ENCODE measurements around the gene CTXND2. TPM values are rescaled to one million over a fixed set of nuclear protein-coding genes. Genes with fewer than 3 reads are reported as not detected.

Gene CTXND2
- total and polyA plus RNA-seq, 2 donors from 2014 or later = not detected

GRCh38 chr1:150902346-150902745, 15.4 kb downstream of the CTXND2 start:
- TF ChIP-seq CTCF (IDR thresholded peaks at IDR 0.05; ENCODE audit: borderline replicate concordance, extremely low read depth, insufficient read depth) = no peak
- intact Hi-C loops (cut with DNase I) = no loop called here
- Histone ChIP-seq H3K9ac (ENCODE audit: low read length in 3 of 3) (no peak overlapping the region), H3K9me3 (ENCODE audit: control insufficient read depth in 2 of 3, insufficient read depth in 1 of 3, low read length in 3 of 3) (no peaks in the 10 kb centered on the region), H3K27ac (ENCODE audit: low read depth in 2 of 2, low read length in 2 of 2) (no peak overlapping the region), H3K4me1 (ENCODE audit: control insufficient read depth in 2 of 3, insufficient read depth in 2 of 3, low read depth in 1 of 3, low read length in 3 of 3) (no peaks in the 10 kb centered on the region), H3K36me3 (ENCODE audit: control insufficient read depth in 2 of 3, insufficient read depth in 3 of 3, low read length in 3 of 3) (no peaks in the 10 kb centered on the region), H3K27me3 (ENCODE audit: control insufficient read depth, insufficient read depth, low read length) (no peaks in the 10 kb centered on the region), H3K4me3 (ENCODE audit: low read length in 3 of 3) (no peak overlapping the region)
- DNase-seq (no peak), FAIRE-seq (no peak)

GRCh38 chr1:150902751-150903150, 15.8 kb downstream of the CTXND2 start:
- H3K9me3 ChIP-seq (ENCODE audit: control insufficient read depth in 2 of 3, insufficient read depth in 1 of 3, low read length in 3 of 3) = no peaks in the 10 kb centered on the region
- intact Hi-C loops (cut with DNase I) = no loop called here
- no peaks in the 10 kb centered on the region for H3K4me1 ChIP-seq (ENCODE audit: control insufficient read depth in 2 of 3, insufficient read depth in 2 of 3, low read depth in 1 of 3, low read length in 3 of 3)
- no peak overlapping the region for H3K9ac ChIP-seq (ENCODE audit: low read length in 3 of 3)
- no peaks in the 10 kb centered on the region for H3K36me3 ChIP-seq (ENCODE audit: control insufficient read depth in 2 of 3, insufficient read depth in 3 of 3, low read length in 3 of 3)
- no peaks in the 10 kb centered on the region for H3K27me3 ChIP-seq (ENCODE audit: control insufficient read depth, insufficient read depth, low read length)
- H3K4me3 ChIP-seq (ENCODE audit: low read length in 3 of 3) = no peak overlapping the region
- no peak for FAIRE-seq
- DNase-seq = no peak
- H3K27ac ChIP-seq (ENCODE audit: low read depth in 2 of 2, low read length in 2 of 2) = no peak overlapping the region
- TF ChIP-seq CTCF (IDR thresholded peaks at IDR 0.05; ENCODE audit: borderline replicate concordance, extremely low read depth, insufficient read depth) = no peak

DNA sequence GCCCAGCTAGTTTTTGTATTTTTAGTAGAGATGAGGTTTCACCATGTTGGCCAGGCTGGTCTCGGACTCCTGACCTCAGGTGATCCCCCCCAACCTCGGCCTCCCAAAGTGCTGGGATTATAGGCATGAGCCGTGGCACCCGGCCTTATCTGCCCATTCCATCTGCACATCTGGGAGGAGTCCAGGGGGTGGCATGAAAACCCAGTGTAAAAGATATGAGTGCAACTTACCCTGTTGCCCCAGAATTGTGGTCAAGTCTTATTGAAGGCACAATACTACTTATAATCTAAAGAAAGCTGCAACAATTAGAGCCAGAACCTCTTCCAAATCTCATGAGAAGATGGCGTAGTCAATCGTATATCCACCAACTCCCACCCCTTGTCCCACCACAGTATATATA, 18.4 kb downstream of the CTXND2 start:
- TF ChIP-seq CTCF (IDR thresholded peaks at IDR 0.05; ENCODE audit: borderline replicate concordance, extremely low read depth, insufficient read depth) = no peak
- DNase-seq = no peak
- Histone ChIP-seq H3K36me3 (ENCODE audit: control insufficient read depth in 2 of 3, insufficient read depth in 3 of 3, low read length in 3 of 3) (no peaks in the 10 kb centered on the region), H3K9ac (ENCODE audit: low read length in 3 of 3) (no peak overlapping the region), H3K4me3 (ENCODE audit: low read length in 3 of 3) (no peak overlapping the region), H3K4me1 (ENCODE audit: control insufficient read depth in 2 of 3, insufficient read depth in 2 of 3, low read depth in 1 of 3, low read length in 3 of 3) (no peaks in the 10 kb centered on the region), H3K27ac (ENCODE audit: low read depth in 2 of 2, low read length in 2 of 2) (no peak overlapping the region), H3K9me3 (ENCODE audit: control insufficient read depth in 2 of 3, insufficient read depth in 1 of 3, low read length in 3 of 3) (no peaks in the 10 kb centered on the region), H3K27me3 (ENCODE audit: control insufficient read depth, insufficient read depth, low read length) (no peaks in the 10 kb centered on the region)
- no peak for FAIRE-seq
- intact Hi-C loops (cut with DNase I) = no loop called here

GRCh38 chr1:150906329-150906728, 19.4 kb downstream of the CTXND2 start:
- H3K4me3 ChIP-seq (ENCODE audit: low read length in 3 of 3) = no peak overlapping the region
- no peaks in the 10 kb centered on the region for H3K9me3 ChIP-seq (ENCODE audit: control insufficient read depth in 2 of 3, insufficient read depth in 1 of 3, low read length in 3 of 3)
- H3K4me1 ChIP-seq (ENCODE audit: control insufficient read depth in 2 of 3, insufficient read depth in 2 of 3, low read depth in 1 of 3, low read length in 3 of 3) = no peaks in the 10 kb centered on the region
- no peak for TF ChIP-seq CTCF (IDR thresholded peaks at IDR 0.05; ENCODE audit: borderline replicate concordance, extremely low read depth, insufficient read depth)
- DNase-seq = no peak
- intact Hi-C loops (cut with DNase I) = no loop called here
- H3K27me3 ChIP-seq (ENCODE audit: control insufficient read depth, insufficient read depth, low read length) = no peaks in the 10 kb centered on the region
- H3K27ac ChIP-seq (ENCODE audit: low read depth in 2 of 2, low read length in 2 of 2) = no peak overlapping the region
- H3K36me3 ChIP-seq (ENCODE audit: control insufficient read depth in 2 of 3, insufficient read depth in 3 of 3, low read length in 3 of 3) = no peaks in the 10 kb centered on the region
- FAIRE-seq = no peak
- H3K9ac ChIP-seq (ENCODE audit: low read length in 3 of 3) = no peak overlapping the region

Measured in kidney (tissue), 14 donors.